ENCODE measurements around the gene KLF3. TPM values are rescaled to one million over a fixed set of nuclear protein-coding genes. Genes with fewer than 3 reads are reported as not detected.

KLF3 gene
- total and polyA plus RNA-seq, 9 of the 15 experiments (the other 6 are each of a cell fraction or from before 2014, with no cell fraction given): 9.9 to 47.2 (median 18.1) TPM

DNA sequence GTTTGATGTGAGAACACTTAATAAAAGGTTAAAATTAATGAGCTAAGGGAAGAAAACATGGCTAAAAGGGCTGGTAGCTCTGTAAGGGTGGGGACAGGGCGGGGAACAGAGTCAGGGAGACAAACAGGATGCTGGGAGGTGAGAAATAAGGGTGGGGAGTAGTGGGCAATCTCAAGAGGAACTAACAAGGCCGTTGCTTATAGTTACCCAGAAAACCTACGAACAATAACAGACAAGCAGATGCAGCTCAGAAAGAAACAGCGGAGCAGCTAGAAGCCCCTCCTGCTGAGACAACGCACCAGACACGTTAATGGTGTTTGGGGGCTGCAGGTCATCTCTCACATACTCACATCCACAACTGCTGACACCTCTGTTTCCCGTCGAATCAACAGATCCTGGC, 9.7 kb upstream of the KLF3 start:
- BruUV-seq (replicated peaks): no TSS peak
- intact Hi-C loops (cut with micrococcal nuclease): no loop called here
- H3K9me1 ChIP-seq (ENCODE audit: control insufficient read depth, insufficient read depth, low read length): no peaks in the 10 kb centered on the region
- ChIA-PET CTCF (ENCODE audit: low intra/inter-chr PET ratio) (no interaction called here), POLR2A (interaction anchor here (0.6 to 1.7 kb wide), 3 partner anchors 9 to 140 kb away, joined by 4 to 9 read pairs (median 4); no protein-coding TSS in a partner anchor)
- H3K79me2 ChIP-seq (ENCODE audit: control insufficient read depth, insufficient read depth, low read length): no peaks in the 10 kb centered on the region
- no peaks in the 10 kb centered on the region for H4K20me1 ChIP-seq (replicated peaks; ENCODE audit: control insufficient read depth, insufficient read depth, low read length)
- WGBS (ENCODE audit: insufficient coverage, low coverage, missing lambda C conversion rate): 72% methylated on average over 8 of the region's 8 CpGs
- H2AFZ ChIP-seq (ENCODE audit: low read depth, low read length): peak overlapping the region; percentile 56
- H3K4me3 ChIP-seq: no peak overlapping the region
- H3K4me2 ChIP-seq (ENCODE audit: insufficient read depth, low read length): no peak overlapping the region
- H3K9me3 ChIP-seq (replicated peaks; ENCODE audit: control insufficient read depth, insufficient read depth, low read depth, low read length): no peaks in the 10 kb centered on the region
- DNase-seq (ENCODE audit: extremely low read depth in 1 of 4, low spot score in 3 of 4) (no peak), ATAC-seq (peak; percentile 62), FAIRE-seq (no peak)
- in situ Hi-C loops (cut with MboI): no loop called here
- no peaks in the 10 kb centered on the region for H3K27me3 ChIP-seq (ENCODE audit: control insufficient read depth in 2 of 2, insufficient read depth in 2 of 2, low read length in 2 of 2)
- H3K9ac ChIP-seq (ENCODE audit: insufficient read depth in 1 of 2, low read depth in 2 of 2, low read length in 2 of 2): peak overlapping the region in 1 of 2 experiments; percentile 78; a peak in 1 of 4 replicates
- no peak overlapping the region for H3K27ac ChIP-seq (ENCODE audit: extremely low read depth, low read depth, low read length)
- no peaks in the 10 kb centered on the region for H3K36me3 ChIP-seq (ENCODE audit: control insufficient read depth, insufficient read depth, low read length)
- TF ChIP-seq RFX1 (IDR thresholded peaks at IDR 0.05) (peak; percentile 28; the same call in 1 of the 2 replicates), SRSF7 (optimal IDR thresholded peaks at IDR 0.05; ENCODE audit: low read depth, low read length) (no peak)
- H3K4me1 ChIP-seq (replicated peaks in 1 of 2; ENCODE audit: control insufficient read depth in 2 of 2, insufficient read depth in 2 of 2, low read length in 2 of 2): peaks cover 0 to 4% of the 10 kb centered on the region in 2 experiments; a peak in 3 of 5 replicates

DNA sequence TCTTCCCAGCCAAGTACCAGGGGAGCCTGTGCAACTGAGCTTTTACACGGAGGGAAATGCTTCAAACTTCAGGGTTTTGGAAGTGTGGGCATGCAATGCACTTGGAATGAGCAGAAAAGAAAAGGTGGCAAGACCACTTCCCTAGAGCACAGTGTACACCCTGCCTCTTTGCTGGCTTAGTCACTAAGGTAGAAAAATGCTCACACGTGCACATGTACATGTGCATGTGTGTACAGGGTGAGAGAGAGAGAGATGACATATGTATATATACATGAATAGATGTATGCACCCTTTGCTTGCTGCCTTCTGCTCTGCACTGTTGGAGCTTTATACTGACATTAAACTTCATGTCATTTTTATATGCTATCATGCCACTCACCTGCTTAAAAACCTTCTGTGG, 7.9 kb upstream of the KLF3 start:
- peak; percentile 49 for ATAC-seq
- no peak for TF ChIP-seq ZNF583 (CRISPR knock-in tag; IDR thresholded peaks at IDR 0.05)
- TF ChIP-seq PPARD (CRISPR knock-in tag; IDR thresholded peaks at IDR 0.05): no peak
- TF ChIP-seq ARNT (IDR thresholded peaks at IDR 0.05): no peak
- TF ChIP-seq ZNF668 (CRISPR knock-in tag; IDR thresholded peaks at IDR 0.05): no peak
- TF ChIP-seq, protein P1, sequence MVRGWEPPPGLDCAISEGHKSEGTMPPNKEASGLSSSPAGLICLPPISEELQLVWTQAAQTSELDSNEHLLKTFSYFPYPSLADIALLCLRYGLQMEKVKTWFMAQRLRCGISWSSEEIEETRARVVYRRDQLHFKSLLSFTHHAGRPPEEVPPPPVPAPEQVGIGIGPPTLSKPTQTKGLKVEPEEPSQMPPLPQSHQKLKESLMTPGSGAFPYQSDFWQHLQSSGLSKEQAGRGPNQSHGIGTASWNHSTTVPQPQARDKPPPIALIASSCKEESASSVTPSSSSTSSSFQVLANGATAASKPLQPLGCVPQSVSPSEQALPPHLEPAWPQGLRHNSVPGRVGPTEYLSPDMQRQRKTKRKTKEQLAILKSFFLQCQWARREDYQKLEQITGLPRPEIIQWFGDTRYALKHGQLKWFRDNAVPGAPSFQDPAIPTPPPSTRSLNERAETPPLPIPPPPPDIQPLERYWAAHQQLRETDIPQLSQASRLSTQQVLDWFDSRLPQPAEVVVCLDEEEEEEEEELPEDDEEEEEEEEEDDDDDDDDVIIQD (CRISPR knock-in tag; IDR thresholded peaks at IDR 0.05): no peak
- TF ChIP-seq SNRNP70 (optimal IDR thresholded peaks at IDR 0.05; ENCODE audit: low read depth, low read length): no peak
- TF ChIP-seq, protein P2, sequence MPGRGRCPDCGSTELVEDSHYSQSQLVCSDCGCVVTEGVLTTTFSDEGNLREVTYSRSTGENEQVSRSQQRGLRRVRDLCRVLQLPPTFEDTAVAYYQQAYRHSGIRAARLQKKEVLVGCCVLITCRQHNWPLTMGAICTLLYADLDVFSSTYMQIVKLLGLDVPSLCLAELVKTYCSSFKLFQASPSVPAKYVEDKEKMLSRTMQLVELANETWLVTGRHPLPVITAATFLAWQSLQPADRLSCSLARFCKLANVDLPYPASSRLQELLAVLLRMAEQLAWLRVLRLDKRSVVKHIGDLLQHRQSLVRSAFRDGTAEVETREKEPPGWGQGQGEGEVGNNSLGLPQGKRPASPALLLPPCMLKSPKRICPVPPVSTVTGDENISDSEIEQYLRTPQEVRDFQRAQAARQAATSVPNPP (IDR thresholded peaks at IDR 0.05; ENCODE audit: borderline replicate concordance, insufficient read depth, insufficient read length): no peak
- no peak for TF ChIP-seq RBM22 (IDR thresholded peaks at IDR 0.05; ENCODE audit: low read depth, low read length, poor library complexity, severe bottlenecking)
- no peak for TF ChIP-seq RBM34 (IDR thresholded peaks at IDR 0.05; ENCODE audit: borderline replicate concordance, insufficient read depth, low read length)
- TF ChIP-seq, protein P3, sequence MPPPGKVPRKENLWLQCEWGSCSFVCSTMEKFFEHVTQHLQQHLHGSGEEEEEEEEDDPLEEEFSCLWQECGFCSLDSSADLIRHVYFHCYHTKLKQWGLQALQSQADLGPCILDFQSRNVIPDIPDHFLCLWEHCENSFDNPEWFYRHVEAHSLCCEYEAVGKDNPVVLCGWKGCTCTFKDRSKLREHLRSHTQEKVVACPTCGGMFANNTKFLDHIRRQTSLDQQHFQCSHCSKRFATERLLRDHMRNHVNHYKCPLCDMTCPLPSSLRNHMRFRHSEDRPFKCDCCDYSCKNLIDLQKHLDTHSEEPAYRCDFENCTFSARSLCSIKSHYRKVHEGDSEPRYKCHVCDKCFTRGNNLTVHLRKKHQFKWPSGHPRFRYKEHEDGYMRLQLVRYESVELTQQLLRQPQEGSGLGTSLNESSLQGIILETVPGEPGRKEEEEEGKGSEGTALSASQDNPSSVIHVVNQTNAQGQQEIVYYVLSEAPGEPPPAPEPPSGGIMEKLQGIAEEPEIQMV (tag; conservative IDR thresholded peaks at IDR 0.05; ENCODE audit: low read depth): no peak

More for the DNA sequence above, 7.9 kb upstream of the KLF3 start:
- Histone ChIP-seq H3K9me3 (replicated peaks; ENCODE audit: control insufficient read depth, insufficient read depth, low read depth, low read length) (peaks cover 10% of the 10 kb centered on the region), H3K27ac (ENCODE audit: extremely low read depth, low read depth, low read length) (no peak overlapping the region), H3K4me3 (no peak overlapping the region), H3K4me2 (ENCODE audit: insufficient read depth, low read length) (no peak overlapping the region), H3K4me1 (replicated peaks in 1 of 2; ENCODE audit: control insufficient read depth in 2 of 2, insufficient read depth in 2 of 2, low read length in 2 of 2) (peaks cover under 1 to 4% of the 10 kb centered on the region in 2 experiments; a peak in 4 of 5 replicates), H3K79me2 (ENCODE audit: control insufficient read depth, insufficient read depth, low read length) (peaks cover under 1% of the 10 kb centered on the region; the same call in 1 of the 3 replicates), H3K27me3 (ENCODE audit: control insufficient read depth in 2 of 2, insufficient read depth in 2 of 2, low read length in 2 of 2) (no peaks in the 10 kb centered on the region), H3K36me3 (ENCODE audit: control insufficient read depth, insufficient read depth, low read length) (no peaks in the 10 kb centered on the region), H3K9me1 (ENCODE audit: control insufficient read depth, insufficient read depth, low read length) (no peaks in the 10 kb centered on the region), H3K9ac (ENCODE audit: insufficient read depth in 1 of 2, low read depth in 2 of 2, low read length in 2 of 2) (peak overlapping the region in 1 of 2 experiments; percentile 19; a peak in 1 of 4 replicates), H4K20me1 (replicated peaks; ENCODE audit: control insufficient read depth, insufficient read depth, low read length) (no peaks in the 10 kb centered on the region), H2AFZ (ENCODE audit: low read depth, low read length) (no peak overlapping the region)
- intact Hi-C loops (cut with micrococcal nuclease): no loop called here
- FAIRE-seq: no peak
- DNase-seq (ENCODE audit: extremely low read depth in 1 of 4, low spot score in 3 of 4): no peak
- ChIA-PET CTCF (ENCODE audit: low intra/inter-chr PET ratio) (no interaction called here), POLR2A (interaction anchor here (0.6 to 1.5 kb wide), 2 partner anchors 10 to 35 kb away, joined by 3 to 9 read pairs; no protein-coding TSS in a partner anchor)
- in situ Hi-C loops (cut with MboI): no loop called here
- no TSS peak for BruUV-seq (replicated peaks)
- WGBS (ENCODE audit: insufficient coverage, low coverage, missing lambda C conversion rate): 24% methylated on average over 2 of the region's 2 CpGs

All from K562 (cell line).